PFSK-1 (cell line): ENCODE results near the gene GFI1B.

Experiments used
- FOXP2 ChIP-seq: optimal IDR thresholded peaks from 2 replicates; pipeline ENCODE3; 2011; ENCODE audit warnings: borderline replicate concordance, control low read depth, inconsistent platforms; ENCODE audit not compliant: insufficient read depth; ENCODE audit errors: extremely low read length, extremely low read depth
- POLR2AphosphoS5 ChIP-seq: IDR thresholded peaks from 2 replicates; pipeline ENCODE4 v1.6.1; 2012; ENCODE audit warnings: low read depth, mild to moderate bottlenecking, control low read depth, low read length, moderate library complexity
- REST ChIP-seq, 2 experiments: IDR thresholded peaks; 2 replicates each; pipeline versions ENCODE4 v1.6.1 to v1.8.0; 2011 to 2012; ENCODE audit warnings: low read depth in 2 of 2, low read length in 2 of 2, control low read depth in 1 of 2, inconsistent platforms in 1 of 2, mild to moderate bottlenecking in 1 of 2, moderate library complexity in 1 of 2; ENCODE audit not compliant: insufficient read depth in 1 of 2
- SIN3A ChIP-seq: IDR thresholded peaks from 2 replicates; pipeline ENCODE4 v1.6.1; 2012; ENCODE audit warnings: mild to moderate bottlenecking, low read length, moderate library complexity, borderline replicate concordance; ENCODE audit not compliant: insufficient read depth
- TAF1 ChIP-seq: IDR thresholded peaks from 2 replicates; pipeline ENCODE4 v1.6.1; 2012; ENCODE audit warnings: low read length, control low read depth, borderline replicate concordance; ENCODE audit not compliant: insufficient read depth

- TF ChIP-seq POLR2AphosphoS5 (no peak), REST (IDR thresholded peaks at IDR 0.05; ENCODE audit: insufficient read depth in 1 of 2, low read depth in 2 of 2, low read length in 2 of 2) (no peak), SIN3A (no peak), TAF1 (no peak), FOXP2 (no peak)
Observed at GRCh38 chr9:132983491-132984201, 5.2 kb downstream of the GFI1B start.
